ENCODE results near the gene KIF18B.

The KIF18B gene

DNA sequence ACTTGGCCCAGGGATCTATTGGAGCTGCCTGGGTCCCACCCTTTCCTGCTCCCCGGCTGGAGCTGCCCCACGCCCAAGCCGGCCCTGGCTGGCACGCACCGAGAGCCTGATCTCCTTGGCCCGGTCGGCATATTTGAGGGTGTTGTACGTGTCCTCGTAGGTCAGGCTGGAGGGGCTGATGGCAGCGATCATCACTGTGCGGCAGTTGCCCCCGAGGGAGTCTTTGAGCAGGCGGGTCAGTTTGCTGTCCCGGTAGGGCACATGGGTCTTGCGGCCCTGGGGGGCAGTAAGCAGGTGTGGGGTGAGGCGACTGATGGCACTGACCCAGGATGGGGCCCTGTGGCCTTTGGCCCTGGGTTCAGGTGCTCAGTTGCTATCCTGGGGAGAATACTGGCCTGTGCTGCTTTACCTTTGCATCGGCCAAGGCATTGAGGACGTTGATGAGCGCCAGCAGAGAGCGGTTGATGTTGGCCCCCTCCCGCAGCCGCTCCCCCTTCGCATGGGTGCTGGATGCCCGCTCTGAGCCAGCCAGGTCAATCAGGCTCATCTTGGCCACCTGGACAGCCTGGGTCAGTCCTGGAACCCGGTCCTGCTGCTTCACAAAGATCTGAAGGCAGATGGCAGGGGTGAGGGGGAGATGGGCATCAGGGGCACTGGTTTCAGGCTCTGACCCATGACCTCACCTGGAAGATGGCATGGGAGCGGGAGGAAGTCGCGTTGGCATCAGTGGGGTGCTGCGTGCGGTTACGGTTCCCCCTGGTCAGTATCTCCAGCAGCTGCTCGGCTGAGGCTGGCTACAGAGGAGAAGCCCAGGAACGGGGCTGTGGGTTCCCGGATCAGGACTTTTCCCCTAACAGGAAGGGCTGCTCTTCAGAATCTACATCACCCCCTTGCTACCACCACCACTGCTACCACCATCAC, 13.5 kb downstream of the KIF18B start:
- DNase-seq, result no peak

DNA sequence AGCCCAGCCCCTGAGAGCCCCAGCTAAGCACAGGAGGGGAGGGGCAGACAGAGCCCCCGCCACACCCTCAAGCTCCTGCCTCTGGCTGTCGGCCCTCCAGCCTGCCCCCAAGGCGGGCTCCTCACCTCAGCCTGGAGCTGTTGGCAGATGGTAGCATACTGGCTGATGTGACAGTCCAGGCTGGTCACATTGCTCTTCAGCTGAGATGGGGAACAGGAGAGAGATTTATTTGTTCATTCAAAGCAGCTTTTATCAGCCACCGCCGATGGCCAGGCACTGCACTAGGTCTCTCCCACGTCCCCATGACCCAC, 14.8 kb downstream of the KIF18B start:
- no peak for DNase-seq

DNA sequence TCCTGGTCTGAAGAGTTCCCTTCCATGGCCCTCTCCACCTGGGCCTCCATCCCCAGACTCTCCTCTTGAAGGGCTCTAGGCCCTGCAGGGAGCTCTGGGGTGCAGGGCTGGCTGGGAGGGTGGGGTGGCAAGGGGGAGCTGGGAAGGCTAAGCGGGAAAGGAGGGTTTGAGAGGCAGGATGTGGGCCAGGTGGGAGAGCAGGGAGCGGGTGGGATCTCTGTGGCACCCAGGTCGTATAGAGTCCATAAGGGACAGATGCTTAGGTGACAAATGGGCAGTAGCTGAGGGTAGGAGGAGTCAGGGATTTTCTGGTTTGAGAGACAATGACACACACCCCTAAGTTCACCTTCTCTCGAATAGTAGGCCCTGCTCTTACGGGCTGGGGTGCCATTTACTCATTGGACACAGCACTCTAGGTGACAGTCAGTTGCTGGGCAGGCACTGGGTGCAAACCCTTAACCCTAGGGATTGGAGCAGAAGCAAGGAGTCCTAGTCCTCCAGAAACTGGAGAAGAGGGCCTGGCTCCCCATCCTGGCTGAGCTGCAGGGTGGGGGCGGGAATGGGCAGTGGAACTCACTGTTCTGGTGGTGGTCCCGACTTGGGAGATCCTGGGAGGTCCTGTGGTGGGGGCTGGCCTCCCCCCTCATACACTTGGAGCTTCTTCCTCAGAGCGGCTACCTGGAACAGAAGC, 15.3 kb downstream of the KIF18B start:
- no peak for DNase-seq

DNA sequence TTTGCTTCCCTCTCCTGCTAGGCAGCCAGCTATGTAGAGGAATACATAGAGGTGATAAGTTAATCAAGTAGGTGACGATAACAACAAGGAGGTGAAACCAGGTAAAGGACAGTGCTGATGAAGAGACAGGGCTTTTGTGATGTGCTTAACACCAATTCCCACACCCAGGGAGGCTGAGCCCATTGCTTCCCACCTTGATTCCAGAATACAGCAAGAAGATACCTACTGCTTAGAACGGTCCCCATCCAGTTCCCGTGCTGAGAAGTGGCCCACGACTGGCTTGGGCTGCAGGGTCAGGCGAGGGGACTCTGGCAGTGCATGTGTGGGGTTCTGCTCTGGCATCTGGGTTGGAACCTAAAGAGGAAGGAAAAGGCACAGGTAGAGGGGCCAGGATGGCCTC, 16.2 kb downstream of the KIF18B start:
- no peak for DNase-seq

DNA sequence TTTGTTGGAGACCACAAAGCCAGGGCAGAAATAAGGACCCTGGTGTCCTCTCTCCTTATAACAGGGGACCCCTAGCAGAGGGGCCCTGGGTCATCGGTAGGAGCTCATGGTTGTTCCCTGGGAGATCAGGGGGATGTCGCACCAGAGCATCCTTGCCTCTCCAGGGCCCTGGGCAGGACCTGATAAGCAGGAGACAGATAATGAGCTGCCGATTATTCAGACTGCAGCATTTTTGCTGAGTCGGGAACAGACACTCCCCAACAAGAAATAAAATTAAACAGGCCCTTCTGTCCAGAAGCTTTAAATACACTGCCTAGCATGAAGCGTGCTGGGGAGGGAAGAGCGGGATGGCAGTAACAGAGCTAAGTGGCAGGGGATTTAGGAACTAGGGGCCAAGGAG, 16.9 kb downstream of the KIF18B start:
- DNase-seq, result no peak

DNA sequence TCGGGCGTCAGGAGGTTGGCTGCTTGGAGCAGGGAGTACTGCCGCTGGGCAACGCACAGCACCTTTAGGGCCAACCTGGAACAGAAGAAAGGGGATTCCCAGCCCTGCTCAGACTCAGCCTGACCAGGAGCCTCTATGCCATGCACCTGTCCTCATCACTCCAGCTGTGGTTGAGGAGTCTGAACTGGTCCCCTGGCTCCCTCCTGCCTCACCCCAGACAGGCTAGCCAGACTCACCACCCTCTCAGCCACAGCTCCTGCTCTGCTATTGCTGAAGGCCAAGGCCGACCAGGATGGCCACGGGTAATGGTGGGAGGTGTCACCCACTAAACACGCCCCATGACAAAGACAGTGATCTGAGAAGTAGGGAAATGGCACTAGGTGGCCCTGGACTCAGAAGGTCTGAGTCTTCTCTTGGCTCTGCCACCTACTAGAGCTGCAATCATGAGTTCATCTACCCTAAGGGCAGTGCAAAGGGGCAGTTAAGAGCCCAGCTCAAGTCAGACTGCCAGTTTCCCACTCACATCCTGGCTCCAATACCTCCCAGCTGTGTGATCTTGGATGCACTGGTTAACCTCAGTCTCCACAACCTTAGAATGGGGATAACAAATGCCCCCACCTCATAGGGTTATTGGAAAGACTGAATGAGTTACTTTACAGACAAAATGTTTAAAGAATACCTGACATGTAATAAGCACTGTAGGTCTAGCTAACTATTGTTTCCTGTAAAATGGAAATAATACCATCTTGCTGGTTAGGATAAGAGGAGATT, 18.4 kb downstream of the KIF18B start:
- no peak for DNase-seq

DNA sequence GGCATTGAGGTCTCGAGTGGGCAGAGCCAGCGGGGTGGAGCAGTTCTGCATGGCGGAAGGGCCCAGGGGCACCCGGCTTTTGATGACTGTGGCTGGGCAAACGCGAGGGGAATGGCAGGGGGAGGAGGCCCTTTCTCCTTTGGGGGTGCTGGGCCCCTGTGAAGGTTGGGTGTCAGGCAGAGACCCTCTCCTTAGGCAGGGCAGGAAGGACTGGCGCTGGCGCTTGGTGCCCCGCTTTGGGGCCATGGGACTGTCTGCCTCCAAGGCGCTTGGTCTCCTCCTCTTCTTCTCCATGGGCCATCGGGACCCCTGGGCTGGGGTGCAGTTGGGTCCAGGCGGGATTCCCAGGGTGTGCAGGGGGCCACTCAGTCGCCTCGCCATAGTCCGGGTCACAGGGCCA, 19.4 kb downstream of the KIF18B start:
- DNase-seq, result no peak

DNA sequence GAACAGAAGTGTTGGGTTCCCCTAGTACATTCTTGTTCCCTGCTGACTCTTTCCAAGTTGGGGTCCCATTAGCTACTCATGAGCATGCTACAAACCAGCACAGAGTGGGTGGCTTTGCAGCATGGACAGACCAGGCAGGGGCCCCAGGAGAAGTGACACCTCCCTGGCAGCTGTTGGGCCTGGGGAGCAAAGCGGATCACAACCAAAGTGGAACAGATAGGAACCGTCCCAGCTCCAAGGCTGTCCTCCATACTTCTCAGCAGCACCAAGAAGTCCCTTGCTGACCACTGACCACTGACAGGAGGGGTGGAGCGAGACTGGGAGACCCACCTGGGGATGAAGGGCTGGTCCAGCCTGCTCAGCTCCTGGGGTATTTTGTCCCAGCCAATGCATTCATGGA, 19.9 kb downstream of the KIF18B start:
- DNase-seq, result no peak

DNA sequence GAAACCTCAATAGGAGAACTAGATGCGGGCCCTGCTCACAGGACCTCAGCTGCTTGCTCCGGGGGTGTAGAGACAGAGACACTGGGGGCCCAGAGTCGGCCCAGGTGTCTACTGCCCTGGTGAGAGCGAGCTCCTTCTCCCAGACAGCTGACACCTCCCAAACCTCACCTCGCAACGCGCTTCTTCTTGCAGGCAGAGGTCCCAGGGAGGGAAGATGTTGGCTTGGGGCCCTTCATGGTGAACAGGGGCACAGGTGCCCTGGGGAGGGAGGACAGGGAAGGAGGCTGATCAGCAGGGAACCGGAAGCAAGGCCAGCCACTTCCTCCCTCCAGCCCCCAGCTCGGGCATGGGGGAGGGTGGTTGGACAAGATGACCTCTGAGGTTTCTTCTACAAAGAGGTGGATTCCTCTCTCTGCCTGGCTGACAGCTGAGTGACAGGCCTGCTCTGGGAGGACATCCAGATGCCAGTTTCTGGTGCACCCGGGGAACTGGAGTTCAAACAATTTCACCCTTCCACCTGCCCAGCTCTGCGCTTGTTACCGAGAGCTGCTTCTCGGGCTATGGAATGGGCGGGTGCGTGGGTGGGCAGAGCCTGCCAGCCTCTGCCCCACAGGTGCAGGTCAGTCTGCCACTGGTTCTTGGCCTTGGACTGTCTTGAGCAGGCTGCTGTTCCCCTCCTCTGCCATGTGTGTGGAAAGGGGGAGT, 20.6 kb downstream of the KIF18B start:
- DNase-seq, result no peak

DNA sequence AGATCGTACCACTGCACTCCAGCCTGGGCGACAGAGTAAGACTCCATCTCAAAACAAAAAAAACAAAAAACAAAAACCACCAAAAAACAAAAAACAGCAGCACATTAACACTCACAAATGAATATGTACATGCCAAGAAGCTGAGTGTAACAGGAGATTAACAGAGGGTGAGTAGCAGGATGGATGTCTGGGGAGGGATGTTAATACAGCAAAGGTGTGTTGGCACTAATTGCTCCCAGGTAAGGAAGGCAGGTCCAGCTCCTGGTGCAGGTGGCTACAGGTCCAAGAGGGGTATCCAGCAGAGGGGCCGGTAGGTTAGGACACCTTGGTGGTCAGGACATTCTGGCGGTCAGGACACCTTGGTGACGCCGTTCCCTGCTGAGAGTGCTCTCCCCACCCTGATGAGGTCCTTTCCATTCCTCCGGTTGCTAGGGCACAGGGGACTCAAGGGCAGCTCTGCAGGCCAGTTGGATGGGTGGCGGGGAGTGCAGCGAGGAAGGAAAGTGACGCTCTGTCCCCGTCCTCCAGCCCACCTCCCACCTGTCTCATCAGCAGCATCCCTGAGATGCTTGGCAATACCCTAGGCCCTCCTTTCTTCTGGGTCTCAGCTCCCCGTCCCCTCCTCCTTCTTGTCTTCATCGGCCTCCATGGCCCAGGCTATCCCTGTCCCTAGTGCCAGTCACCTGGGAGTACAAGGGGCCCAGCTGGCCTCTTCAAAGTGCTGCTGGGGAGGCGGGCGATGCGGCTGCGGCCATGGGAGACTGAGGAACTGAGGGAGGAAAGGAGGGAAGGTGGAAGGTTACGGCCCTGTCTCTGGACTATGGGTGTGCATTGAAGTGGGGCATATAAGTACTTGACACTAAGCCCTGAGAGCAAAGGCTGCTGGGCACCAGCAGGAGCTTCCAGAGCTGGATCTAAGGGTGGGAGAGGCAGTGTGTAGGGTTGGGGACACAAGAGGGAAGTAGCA, 21.6 kb downstream of the KIF18B start:
- DNase-seq, result no peak

DNA sequence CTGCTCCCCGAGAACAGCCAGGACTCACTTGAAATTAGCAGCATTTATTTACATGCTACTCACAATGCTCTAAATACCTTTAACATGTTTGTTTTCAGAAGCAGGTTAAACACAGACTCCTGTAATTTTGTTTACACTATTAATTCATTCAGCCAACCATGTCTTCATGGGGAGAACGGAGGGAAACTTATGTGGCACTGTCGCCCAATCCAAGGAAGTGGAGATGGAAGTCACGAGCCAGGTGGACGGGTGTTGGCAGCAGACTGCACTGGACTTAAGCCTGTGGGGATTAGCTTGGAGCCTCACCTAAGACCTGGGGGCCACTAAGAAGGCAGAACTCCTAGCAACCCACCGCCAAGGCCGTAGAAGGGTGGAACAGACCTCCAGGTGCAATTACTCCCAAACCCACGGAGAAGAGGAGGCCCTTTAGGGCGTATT, 23.4 kb downstream of the KIF18B start:
- no peak for DNase-seq

DNA sequence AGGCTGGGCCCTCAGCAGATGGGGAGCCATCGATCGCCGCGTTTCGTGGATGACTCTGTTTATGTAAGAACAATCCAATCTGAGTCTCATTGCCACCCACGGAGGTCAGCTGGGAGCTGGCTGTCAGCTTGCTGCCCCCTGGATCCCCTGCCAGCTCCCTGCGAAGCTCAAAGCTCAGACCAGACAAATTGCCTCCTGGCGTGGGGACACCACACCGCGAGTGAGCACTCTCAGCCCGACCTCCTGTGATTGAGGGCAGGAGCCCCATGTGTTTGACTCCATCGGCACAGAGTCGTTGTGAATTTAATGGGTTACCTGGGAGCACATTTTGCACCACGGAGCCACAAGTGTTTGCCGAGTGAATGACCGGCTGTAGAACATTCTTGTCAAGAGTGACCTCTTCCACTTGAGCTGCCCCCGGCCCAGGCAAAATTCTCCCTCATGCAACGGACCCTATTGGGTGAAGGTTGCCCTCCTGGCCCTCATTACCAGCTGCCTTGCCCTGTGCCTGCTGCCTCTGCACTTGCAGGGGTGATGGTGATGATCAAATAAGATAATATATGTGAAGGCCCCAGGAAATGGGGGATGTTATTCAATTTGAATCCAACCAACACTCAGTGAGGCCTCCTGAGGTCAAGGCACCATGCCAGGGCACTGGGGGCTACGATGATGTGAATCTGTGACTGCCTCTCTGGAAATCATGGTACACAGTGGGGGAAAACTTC, 24.7 kb downstream of the KIF18B start:
- DNase-seq, result no peak

DNA sequence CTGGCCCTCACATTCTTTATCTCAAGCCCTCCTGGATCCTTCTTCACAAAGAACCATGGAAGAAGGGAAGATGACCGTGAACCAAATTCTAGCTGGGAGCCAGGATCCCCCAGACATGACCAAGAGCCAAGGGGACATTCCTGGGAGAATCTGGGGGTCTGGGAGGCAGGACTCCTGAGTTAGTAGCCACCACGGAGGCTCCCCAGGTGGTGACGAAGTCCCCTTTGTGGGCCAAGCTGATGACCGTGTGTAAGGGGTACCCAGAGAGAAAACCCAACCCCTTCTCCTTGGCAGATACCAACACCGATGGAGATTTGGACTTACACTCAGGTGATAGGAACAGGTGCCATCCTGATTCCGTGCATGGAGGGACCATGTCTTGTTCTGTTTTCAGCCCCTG, 25.4 kb downstream of the KIF18B start:
- no peak for DNase-seq

DNA sequence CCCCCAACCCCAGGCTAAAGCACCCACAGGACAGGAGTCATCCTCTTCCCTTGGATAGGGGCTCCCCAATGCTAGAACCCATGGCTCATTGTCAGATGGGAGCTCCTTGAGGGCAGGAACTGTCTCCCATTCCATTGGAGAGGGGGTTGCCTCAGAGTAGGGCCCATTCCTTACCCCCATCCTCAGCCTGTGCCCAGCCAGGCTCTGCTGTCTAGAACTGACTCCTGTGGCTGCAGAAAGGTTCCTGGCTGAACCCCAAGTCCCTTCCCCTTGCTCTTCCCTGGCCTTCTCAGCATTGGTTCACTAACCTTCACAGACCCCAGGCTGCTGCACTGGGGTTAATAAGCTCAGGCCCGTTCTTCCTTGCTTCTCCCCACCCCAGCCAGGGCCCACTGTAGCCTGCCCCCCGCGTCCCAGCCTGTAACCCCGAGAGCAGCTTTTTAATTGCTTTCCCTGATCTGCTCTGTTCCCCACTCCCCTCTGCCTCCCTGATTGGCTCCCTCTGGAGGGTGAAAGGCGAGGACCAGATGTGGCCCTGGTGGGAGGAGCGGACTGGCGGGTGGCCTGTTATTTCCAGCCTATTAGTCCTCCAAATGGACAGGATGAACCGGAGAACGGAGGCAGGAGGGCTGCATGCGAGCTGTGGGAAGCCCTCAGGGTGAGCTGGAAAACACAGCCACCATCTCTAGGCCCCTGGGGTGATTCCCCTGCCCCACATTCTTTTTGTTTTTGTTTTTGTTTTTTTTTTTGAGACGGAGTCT, 26.3 kb downstream of the KIF18B start:
- DNase-seq, result no peak

DNA sequence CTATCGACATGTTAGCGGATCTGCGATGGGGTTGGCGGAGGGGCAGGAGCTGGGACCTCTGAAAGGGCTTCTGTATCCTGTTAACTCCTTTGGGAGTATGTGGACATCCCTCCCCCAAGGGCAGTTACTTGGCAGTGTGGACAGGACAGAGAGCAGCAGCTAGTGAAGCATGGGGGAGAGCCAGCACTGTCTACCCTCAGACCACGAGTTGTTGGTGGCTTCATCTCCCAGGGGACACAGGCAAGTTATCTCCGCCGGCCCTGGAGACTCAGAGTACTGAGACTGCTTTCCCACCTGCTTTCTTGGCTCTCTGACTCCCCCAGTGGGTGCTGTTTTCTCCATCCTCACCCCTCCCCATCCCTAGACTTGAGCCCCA, 27.0 kb downstream of the KIF18B start:
- DNase-seq, result no peak

DNA sequence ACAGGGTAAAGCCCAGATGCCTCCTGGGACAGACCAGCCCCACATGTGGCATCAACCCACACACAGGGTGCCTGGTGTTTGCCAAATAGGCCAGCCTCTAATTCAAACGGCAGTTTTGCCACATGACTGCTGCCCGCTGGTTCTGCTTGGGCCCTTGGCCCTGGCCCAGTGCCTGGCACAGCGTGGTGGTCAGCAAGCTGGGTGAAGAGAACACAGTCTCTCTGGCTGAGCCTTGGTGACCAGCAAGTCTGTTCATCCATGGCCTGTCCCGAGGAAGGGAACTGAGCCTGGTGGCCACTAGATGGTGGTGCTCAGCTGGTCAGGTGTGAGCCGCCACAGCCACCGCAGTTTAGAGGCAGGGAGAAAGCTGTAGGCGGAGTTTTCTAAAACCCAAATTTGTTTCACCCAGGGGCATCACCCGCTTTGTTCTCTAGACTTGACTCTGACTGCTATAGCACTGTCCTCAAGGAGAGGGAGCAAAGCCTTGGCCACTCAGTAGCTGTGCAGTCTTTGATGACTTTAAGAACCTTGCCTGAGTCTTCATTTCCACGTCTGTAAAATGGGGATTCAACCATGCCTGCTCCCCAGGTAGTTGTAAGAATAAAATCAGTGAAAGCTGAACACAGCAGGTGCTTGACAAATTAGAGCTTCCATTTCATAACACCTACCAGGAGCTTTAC, 27.5 kb downstream of the KIF18B start:
- no peak for DNase-seq

DNA sequence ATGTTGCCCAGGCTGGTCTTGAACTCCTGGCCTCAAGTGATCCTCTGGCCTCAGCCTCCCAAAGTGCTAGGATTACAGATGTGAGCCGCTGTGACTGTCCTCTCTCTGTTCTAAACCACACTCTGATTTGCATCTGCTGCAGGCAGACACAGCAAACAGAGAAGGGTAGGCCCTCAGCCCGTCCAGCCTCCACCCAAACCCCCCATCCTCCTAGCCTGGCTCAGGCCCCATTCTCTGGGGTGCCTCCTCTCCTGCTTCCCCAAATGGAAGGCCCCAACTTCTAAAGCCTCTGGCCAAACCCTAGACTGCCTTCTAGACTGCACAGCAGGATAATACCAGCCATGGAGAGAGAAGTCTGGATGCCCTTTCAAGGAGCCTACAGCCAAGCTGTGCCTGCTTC, 28.2 kb downstream of the KIF18B start:
- DNase-seq, result no peak

DNA sequence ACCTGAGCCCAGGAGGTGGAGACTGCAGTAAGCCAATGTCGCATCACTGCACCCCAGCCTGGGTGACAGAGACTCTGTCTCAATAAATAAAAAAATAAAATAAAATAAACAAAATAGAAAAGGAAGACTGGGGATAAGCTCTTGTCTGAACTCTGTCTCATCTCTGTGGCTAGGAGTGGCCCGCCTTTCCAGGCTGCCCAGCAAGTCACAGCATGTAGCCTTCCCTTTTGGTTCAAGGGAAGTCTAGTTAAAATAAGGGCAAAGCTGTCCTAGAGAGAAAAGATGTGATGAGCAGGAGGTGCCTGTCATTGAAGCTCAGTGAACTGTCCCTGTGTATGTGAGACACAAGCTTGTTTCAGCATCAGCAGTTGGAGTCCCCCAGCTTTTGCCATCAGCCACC, 29.6 kb downstream of the KIF18B start:
- no peak for DNase-seq

DNA sequence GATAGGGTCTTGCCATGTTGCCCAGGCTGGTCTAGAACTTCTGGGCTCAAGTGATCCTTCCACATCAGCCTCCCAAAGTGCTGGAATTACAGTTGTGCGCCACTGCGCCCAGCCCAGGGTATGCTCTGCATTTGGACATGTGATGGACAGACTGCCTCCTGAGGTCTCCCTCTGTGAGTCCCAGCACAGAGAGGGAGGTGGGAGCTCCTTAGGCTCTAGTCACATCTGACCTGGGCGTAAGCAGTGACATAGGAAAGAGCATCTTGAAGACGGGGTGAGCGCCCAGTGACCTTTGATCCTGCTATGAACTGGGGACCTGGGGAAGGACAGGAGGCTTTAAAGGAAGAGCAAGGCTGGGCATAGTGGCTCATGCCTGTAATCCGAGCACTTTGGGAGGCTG, 30.1 kb downstream of the KIF18B start:
- DNase-seq, result no peak

DNA sequence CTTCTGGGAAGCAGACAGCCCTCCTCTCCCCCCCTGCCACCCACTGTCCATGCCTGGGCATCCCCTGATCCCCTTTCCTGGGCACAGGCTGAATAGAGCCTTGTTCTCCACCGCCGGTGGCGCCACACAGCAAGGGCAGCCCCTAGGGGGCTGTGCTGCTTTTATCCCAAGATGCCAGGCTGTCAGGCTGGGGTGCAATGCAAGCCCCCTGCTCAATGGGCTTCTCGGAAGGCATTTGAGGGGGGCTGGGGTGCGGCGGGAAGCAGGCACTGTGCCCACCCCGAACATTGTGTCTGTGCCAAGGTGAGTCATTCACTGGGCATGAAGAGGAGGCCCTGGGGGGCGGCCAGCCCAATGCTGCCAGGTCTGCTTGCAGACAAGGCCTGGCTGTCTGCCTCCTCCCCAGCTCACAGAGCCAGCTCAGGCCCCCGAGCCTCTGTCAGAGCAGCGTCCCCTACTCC, 30.8 kb downstream of the KIF18B start:
- DNase-seq, result no peak
